Right lobe of liver (tissue), 4 donors: Measurements from ENCODE around the gene TMEM80.

Experiments used
- CTCF ChIP-seq, 4 donors: fragments of 200-600 bp in 3 of 4; fragments of 450-650 bp in 1 of 4; IDR thresholded peaks; one replicate each; pipeline versions ENCODE4 v1.5.1 to v1.8.0; 2016 to 2022; ENCODE audit warnings: antibody characterized with exemption in 4 of 4, mild to moderate bottlenecking in 2 of 4
- POLR2A ChIP-seq: fragments of 450-650 bp; IDR thresholded peaks from one replicate; pipeline ENCODE4 v1.6.1; 2017; ENCODE audit warnings: antibody characterized with exemption, mild to moderate bottlenecking
- donor health status: DM: no; HTN: no; CAD: no.
- donor health status: DM: no; HTN: no; CAD: no.
- donor health status: DM: no; HTN: yes; CAD: no.

DNA sequence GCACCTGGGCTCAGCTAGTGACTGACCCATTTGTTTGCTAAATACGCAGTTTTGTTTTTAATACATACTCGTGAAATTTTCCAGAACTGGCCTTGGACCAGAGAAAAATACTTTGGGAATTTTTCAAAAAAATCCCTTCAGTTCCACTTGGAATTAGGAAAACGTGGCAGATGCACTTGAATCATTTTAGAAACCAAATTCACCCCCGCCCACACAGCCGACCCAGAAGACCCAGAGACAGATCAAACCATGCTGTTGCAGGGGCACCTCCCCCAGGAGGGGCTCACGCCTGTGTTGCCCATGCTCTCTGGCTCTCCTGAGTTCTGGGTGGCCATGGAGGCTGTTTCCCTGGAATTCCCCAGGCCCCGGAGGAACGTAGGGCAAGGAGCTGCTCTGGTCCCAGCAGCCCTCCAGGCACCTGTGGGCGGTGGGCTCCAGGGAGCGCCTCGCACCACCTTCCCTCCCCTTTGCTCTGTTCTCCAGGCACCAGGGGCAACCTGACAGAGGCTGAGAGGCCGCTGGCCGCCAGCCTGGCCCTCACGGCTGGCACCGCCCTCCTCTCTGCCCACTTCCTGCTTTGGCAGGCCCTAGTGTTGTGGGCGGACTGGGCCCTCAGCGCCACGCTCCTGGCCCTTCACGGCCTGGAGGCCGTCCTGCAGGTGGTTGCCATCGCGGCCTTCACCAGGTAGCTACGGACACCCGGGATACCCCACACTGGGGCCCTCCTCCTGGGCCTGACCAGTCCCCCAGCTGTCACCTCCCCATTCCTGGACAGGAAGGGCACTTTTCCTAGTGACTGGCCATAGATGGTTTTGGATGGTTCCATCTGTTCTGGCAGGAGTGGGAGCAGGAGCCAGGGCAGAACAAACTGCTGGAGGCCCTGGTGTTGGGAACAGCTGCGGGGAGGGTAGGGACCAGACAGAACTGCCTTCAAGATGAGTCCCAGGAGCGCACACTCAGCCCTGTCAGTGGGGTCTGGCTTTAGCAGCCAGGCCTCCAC is 7.1 kb downstream of the TMEM80 start:
- TF ChIP-seq CTCF (IDR thresholded peaks at IDR 0.05) (no peak), POLR2A (peak; percentile 49)
